ENCODE measurements around the gene CNTN1. TPM values are rescaled to one million over a fixed set of nuclear protein-coding genes. Genes with fewer than 3 reads are reported as not detected.

CNTN1 gene
- total RNA-seq, 1 donor from 2014 or later = not detected

GRCh38 chr12:40957417-40957816 is 265.2 kb downstream of the CNTN1 start:
- intact Hi-C loops (cut with micrococcal nuclease) = no loop called here
- Mint-ChIP-seq H3K27me3 (no peaks in the 10 kb centered on the region), H3K9me3 (no peaks in the 10 kb centered on the region), H3K27ac (no peak overlapping the region), H3K4me3 (no peak overlapping the region), H3K36me3 (ENCODE audit: low read depth) (no peaks in the 10 kb centered on the region), H3K4me1 (no peaks in the 10 kb centered on the region)
- no peak for DNase-seq

- intact Hi-C loops (cut with micrococcal nuclease) = no loop called here
- Mint-ChIP-seq H3K27me3 (no peaks in the 10 kb centered on the region), H3K4me3 (no peak overlapping the region), H3K9me3 (no peaks in the 10 kb centered on the region), H3K36me3 (ENCODE audit: low read depth) (no peaks in the 10 kb centered on the region), H3K27ac (no peak overlapping the region), H3K4me1 (no peaks in the 10 kb centered on the region)
- DNase-seq = no peak
Measured at GRCh38 chr12:40959041-40959440, 266.8 kb downstream of the CNTN1 start.

- H3K9me3 Mint-ChIP-seq = no peaks in the 10 kb centered on the region
- no peaks in the 10 kb centered on the region for H3K4me1 Mint-ChIP-seq
- H3K4me3 Mint-ChIP-seq = no peak overlapping the region
- H3K27me3 Mint-ChIP-seq = no peaks in the 10 kb centered on the region
- intact Hi-C loops (cut with micrococcal nuclease) = no loop called here
- DNase-seq = no peak
- no peak overlapping the region for H3K27ac Mint-ChIP-seq
- H3K36me3 Mint-ChIP-seq (ENCODE audit: low read depth) = no peaks in the 10 kb centered on the region
Measured at GRCh38 chr12:40963751-40964150, 271.5 kb downstream of the CNTN1 start.

- Mint-ChIP-seq H3K4me3 (no peak overlapping the region), H3K36me3 (ENCODE audit: low read depth) (no peaks in the 10 kb centered on the region), H3K27ac (no peak overlapping the region), H3K27me3 (no peaks in the 10 kb centered on the region), H3K9me3 (no peaks in the 10 kb centered on the region), H3K4me1 (no peaks in the 10 kb centered on the region)
- DNase-seq = no peak
- intact Hi-C loops (cut with micrococcal nuclease) = no loop called here
Measured at GRCh38 chr12:40969796-40970195, 277.6 kb downstream of the CNTN1 start.

- no peaks in the 10 kb centered on the region for H3K9me3 Mint-ChIP-seq
- no peak for DNase-seq
- no peak overlapping the region for H3K27ac Mint-ChIP-seq
- no peaks in the 10 kb centered on the region for H3K27me3 Mint-ChIP-seq
- no peaks in the 10 kb centered on the region for H3K36me3 Mint-ChIP-seq (ENCODE audit: low read depth)
- intact Hi-C loops (cut with micrococcal nuclease) = no loop called here
- no peak overlapping the region for H3K4me3 Mint-ChIP-seq
- no peaks in the 10 kb centered on the region for H3K4me1 Mint-ChIP-seq
Measured at GRCh38 chr12:40970320-40970907, 278.2 kb downstream of the CNTN1 start.

GRCh38 chr12:40971911-40972310 is 279.7 kb downstream of the CNTN1 start:
- Mint-ChIP-seq H3K4me1 (no peaks in the 10 kb centered on the region), H3K9me3 (no peaks in the 10 kb centered on the region), H3K27ac (no peak overlapping the region), H3K27me3 (no peaks in the 10 kb centered on the region), H3K4me3 (no peak overlapping the region), H3K36me3 (ENCODE audit: low read depth) (no peaks in the 10 kb centered on the region)
- DNase-seq = no peak
- intact Hi-C loops (cut with micrococcal nuclease) = no loop called here

GRCh38 chr12:40976546-40976945 is 284.3 kb downstream of the CNTN1 start:
- Mint-ChIP-seq H3K9me3 (no peaks in the 10 kb centered on the region), H3K36me3 (ENCODE audit: low read depth) (no peaks in the 10 kb centered on the region), H3K27ac (no peak overlapping the region), H3K4me3 (no peak overlapping the region), H3K27me3 (no peaks in the 10 kb centered on the region), H3K4me1 (no peaks in the 10 kb centered on the region)
- DNase-seq = no peak
- intact Hi-C loops (cut with micrococcal nuclease) = no loop called here

GRCh38 chr12:40980427-40980961 is 288.3 kb downstream of the CNTN1 start:
- intact Hi-C loops (cut with micrococcal nuclease) = no loop called here
- Mint-ChIP-seq H3K4me1 (no peaks in the 10 kb centered on the region), H3K4me3 (no peak overlapping the region), H3K27ac (no peak overlapping the region), H3K36me3 (ENCODE audit: low read depth) (no peaks in the 10 kb centered on the region), H3K9me3 (no peaks in the 10 kb centered on the region), H3K27me3 (no peaks in the 10 kb centered on the region)
- DNase-seq = no peak

- no peaks in the 10 kb centered on the region for H3K27me3 Mint-ChIP-seq
- H3K27ac Mint-ChIP-seq = no peak overlapping the region
- no peaks in the 10 kb centered on the region for H3K4me1 Mint-ChIP-seq
- H3K36me3 Mint-ChIP-seq (ENCODE audit: low read depth) = no peaks in the 10 kb centered on the region
- intact Hi-C loops (cut with micrococcal nuclease) = no loop called here
- H3K9me3 Mint-ChIP-seq = no peaks in the 10 kb centered on the region
- no peak for DNase-seq
- H3K4me3 Mint-ChIP-seq = no peak overlapping the region
Measured at GRCh38 chr12:40986001-40986400, 293.8 kb downstream of the CNTN1 start.

- Mint-ChIP-seq H3K9me3 (no peaks in the 10 kb centered on the region), H3K4me1 (no peaks in the 10 kb centered on the region), H3K27me3 (no peaks in the 10 kb centered on the region), H3K27ac (no peak overlapping the region), H3K36me3 (ENCODE audit: low read depth) (no peaks in the 10 kb centered on the region), H3K4me3 (no peak overlapping the region)
- intact Hi-C loops (cut with micrococcal nuclease) = no loop called here
- DNase-seq = no peak
Measured at GRCh38 chr12:40988355-40988754, 296.1 kb downstream of the CNTN1 start.

GRCh38 chr12:40988824-40989223 is 296.6 kb downstream of the CNTN1 start:
- H3K4me1 Mint-ChIP-seq = no peaks in the 10 kb centered on the region
- intact Hi-C loops (cut with micrococcal nuclease) = no loop called here
- no peaks in the 10 kb centered on the region for H3K36me3 Mint-ChIP-seq (ENCODE audit: low read depth)
- H3K9me3 Mint-ChIP-seq = no peaks in the 10 kb centered on the region
- no peak for DNase-seq
- no peaks in the 10 kb centered on the region for H3K27me3 Mint-ChIP-seq
- no peak overlapping the region for H3K27ac Mint-ChIP-seq
- no peak overlapping the region for H3K4me3 Mint-ChIP-seq

GRCh38 chr12:40989785-40990184 is 297.5 kb downstream of the CNTN1 start:
- H3K27me3 Mint-ChIP-seq = no peaks in the 10 kb centered on the region
- DNase-seq = no peak
- H3K36me3 Mint-ChIP-seq (ENCODE audit: low read depth) = no peaks in the 10 kb centered on the region
- intact Hi-C loops (cut with micrococcal nuclease) = no loop called here
- no peak overlapping the region for H3K4me3 Mint-ChIP-seq
- no peaks in the 10 kb centered on the region for H3K9me3 Mint-ChIP-seq
- H3K27ac Mint-ChIP-seq = no peak overlapping the region
- H3K4me1 Mint-ChIP-seq = no peaks in the 10 kb centered on the region

- no peak overlapping the region for H3K27ac Mint-ChIP-seq
- H3K4me1 Mint-ChIP-seq = no peaks in the 10 kb centered on the region
- H3K9me3 Mint-ChIP-seq = no peaks in the 10 kb centered on the region
- no peak for DNase-seq
- intact Hi-C loops (cut with micrococcal nuclease) = no loop called here
- H3K27me3 Mint-ChIP-seq = no peaks in the 10 kb centered on the region
- no peaks in the 10 kb centered on the region for H3K36me3 Mint-ChIP-seq (ENCODE audit: low read depth)
- no peak overlapping the region for H3K4me3 Mint-ChIP-seq
Measured at GRCh38 chr12:40992158-40992557, 299.9 kb downstream of the CNTN1 start.

- no peak overlapping the region for H3K27ac Mint-ChIP-seq
- no peaks in the 10 kb centered on the region for H3K9me3 Mint-ChIP-seq
- DNase-seq = no peak
- H3K4me1 Mint-ChIP-seq = no peaks in the 10 kb centered on the region
- H3K27me3 Mint-ChIP-seq = no peaks in the 10 kb centered on the region
- no peaks in the 10 kb centered on the region for H3K36me3 Mint-ChIP-seq (ENCODE audit: low read depth)
- intact Hi-C loops (cut with micrococcal nuclease) = no loop called here
- no peak overlapping the region for H3K4me3 Mint-ChIP-seq
Measured at GRCh38 chr12:40992674-40993073, 300.4 kb downstream of the CNTN1 start.

GRCh38 chr12:40993158-40993557 is 300.9 kb downstream of the CNTN1 start:
- no peak for DNase-seq
- no peaks in the 10 kb centered on the region for H3K9me3 Mint-ChIP-seq
- no peaks in the 10 kb centered on the region for H3K36me3 Mint-ChIP-seq (ENCODE audit: low read depth)
- H3K4me3 Mint-ChIP-seq = no peak overlapping the region
- intact Hi-C loops (cut with micrococcal nuclease) = no loop called here
- no peaks in the 10 kb centered on the region for H3K4me1 Mint-ChIP-seq
- H3K27ac Mint-ChIP-seq = no peak overlapping the region
- H3K27me3 Mint-ChIP-seq = no peaks in the 10 kb centered on the region
